Ecto neural progenitor cell (in vitro differentiated cells): ENCODE data around the gene CMKLR1.

Experiments
- DNase-seq: peaks from one replicate; pipeline ENCODE4 v3.0.0-alpha.2; 2018; ENCODE audit warnings: low spot score

Gene CMKLR1

DNA sequence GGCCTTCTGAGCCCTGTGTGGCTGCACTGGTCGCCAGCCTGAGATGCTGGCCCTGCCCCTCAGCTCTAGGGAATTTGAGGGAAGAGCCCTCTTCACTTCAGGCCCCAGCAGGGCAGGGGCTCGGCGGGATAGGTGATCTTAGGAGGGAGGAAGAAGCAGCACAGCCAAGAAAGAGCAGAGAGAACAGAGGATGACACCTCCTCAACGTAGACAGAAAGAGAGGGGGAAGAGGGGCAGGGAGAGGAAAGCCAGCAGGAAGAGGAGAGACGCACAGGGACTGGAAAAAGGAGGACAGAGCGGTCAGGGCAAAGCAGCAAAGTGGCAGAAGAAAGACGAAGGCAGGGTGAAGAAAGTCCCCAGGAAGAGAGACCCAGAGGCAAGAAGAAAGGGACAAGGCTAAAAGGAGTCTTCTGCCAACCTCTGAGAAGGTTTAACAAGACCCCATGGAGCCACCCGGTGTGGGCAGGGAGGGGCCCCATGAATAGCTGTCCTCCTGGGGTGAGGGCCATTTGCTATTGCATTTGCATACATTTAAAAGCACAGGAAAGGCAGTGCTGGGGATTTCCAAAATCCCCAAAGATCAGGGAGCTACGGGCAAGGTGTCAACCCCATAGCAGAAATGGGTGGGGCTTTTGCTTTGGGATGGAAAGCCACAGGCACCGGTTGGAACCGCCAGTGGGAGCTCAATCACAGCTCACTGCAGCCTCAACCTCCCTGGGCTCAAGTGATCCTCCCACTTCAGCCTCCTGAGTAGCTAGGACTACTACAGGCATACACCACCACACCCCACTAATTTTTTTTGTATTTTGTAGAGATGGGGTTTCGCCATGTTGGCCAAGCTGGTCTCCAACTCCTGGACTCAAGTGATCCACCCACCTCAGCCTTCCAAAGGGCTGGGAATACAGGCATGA lies 22.7 kb downstream of the CMKLR1 start:
- DNase-seq: no peak

GRCh38 chr12:108315486-108316105 lies 23.5 kb downstream of the CMKLR1 start:
- DNase-seq: no peak

DNA sequence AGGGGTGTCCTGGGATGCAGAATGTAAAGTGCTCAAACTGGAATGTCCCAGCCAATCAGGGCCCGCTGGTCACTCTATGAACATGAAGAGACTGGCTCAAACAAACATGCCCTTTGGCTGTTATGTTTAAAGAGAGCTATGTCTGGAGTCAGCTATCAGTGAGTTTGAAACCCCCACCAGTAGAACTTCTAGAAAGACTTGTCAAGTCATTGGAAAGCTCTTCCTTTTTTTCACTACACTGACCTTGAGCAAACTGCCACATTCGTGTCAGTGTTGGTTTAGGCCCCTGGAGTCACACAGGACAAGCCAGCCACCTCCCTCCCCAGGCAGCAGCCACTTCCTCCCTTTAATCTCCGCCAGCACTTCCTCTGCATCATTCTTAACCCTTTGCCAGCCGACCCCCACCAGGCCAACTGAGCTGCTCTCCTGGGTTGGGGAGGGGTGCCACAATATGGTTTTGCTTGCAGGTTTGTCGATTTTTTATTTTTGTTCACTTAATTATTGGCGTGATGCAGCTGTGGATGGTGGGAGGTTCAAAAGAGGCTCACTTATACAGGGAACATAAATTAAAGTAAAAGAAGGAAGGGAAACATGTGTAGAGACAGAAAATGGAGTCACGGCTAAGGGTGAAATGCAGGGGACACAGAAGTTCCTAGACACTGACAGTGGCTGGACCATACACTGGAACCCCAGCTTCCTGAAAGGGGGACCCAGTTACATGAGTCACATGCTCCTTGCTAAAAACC lies 25.3 kb downstream of the CMKLR1 start:
- no peak for DNase-seq

DNA sequence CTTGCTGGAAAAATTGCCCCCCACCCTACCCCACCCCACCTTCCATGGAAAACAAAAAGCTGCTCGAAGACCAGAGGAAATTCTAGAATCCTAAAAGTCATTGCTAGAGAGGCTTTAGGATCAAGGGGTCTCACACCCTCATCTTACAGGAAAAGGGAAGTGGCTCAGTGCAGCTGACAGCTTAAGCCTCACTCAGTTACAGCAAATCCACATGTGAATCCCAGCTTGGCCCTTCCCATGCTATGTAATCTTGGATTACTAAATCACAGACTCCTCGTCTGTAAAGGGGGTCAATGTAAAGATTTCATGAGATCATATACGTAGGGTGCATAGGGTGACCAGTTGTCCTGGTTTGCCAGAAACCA lies 25.9 kb downstream of the CMKLR1 start:
- no peak for DNase-seq

DNA sequence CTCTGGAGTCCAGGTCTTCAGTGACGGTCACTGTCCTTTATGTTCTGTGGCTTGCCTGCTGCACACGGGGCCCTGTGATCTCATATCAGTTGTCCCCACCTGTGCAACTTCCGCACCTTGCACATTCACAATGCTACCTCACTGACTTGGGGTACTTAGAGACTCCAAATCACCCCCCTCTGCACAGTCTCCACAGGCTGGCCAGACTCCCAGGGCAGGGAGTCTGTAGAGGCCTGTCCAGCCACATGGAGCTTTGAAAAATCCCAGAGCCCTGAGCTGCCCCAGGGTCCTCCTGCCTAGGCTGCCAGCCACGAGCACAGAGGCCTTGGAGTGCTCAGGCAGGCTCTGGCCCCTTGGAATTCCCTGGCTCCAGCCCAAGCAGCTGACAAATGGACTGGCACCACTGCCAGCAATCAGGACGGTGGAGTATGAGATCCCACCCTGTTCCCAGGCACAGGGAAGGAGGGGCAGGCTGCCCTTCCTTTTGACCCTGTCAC lies 26.4 kb downstream of the CMKLR1 start:
- DNase-seq: no peak

- no peak for DNase-seq
Measured at GRCh38 chr12:108312073-108312659, 26.9 kb downstream of the CMKLR1 start.

DNA sequence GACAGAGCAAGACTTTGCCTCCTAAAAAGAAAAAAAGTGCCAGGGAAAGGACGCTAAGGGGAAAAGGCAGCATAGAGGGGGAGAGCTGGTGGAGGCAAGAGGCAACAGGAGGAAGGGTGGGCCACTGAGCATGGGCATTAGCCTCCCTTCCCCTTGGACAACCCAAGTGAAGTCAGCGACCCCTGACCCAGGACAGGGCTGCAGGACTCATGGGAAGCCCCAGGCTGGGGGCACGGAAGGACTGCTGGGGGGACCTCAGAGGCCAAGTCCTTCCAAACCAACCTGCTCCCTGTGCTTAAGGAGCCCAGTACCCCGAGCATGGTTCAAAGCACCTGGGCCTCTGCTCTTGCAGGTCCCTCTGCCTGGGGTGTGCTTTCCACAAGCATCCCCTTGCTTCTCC lies 27.5 kb downstream of the CMKLR1 start:
- DNase-seq: no peak

DNA sequence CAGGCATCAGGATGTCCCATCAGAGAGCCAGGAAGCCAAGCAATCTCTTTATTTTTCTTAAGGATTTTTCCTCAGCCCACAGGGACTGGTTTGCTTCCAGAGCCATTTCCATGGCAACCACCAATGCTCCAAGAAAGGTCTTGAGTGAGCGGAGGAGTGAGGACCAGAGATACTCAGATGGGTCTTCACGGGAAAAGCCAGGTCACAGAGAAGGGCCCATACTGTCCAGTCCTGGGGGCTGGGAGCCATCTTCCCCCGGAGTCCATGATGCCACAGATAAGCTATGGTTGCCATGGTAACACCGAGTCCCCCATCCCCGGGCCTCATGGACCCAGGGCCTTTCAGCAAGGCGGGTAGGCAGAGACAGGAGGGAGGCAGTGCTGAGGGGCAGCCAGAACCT lies 28.6 kb downstream of the CMKLR1 start:
- DNase-seq: no peak

- DNase-seq: no peak
Measured at GRCh38 chr12:108309674-108310312, 29.3 kb downstream of the CMKLR1 start.

- no peak for DNase-seq
Measured at GRCh38 chr12:108308395-108309085, 30.6 kb downstream of the CMKLR1 start.

GRCh38 chr12:108307006-108307405 lies 32.1 kb downstream of the CMKLR1 start:
- no peak for DNase-seq

- DNase-seq: no peak
Measured at GRCh38 chr12:108306506-108306905, 32.6 kb downstream of the CMKLR1 start.

GRCh38 chr12:108305991-108306501 lies 33.1 kb downstream of the CMKLR1 start:
- no peak for DNase-seq

GRCh38 chr12:108305520-108305919 lies 33.6 kb downstream of the CMKLR1 start:
- no peak for DNase-seq

DNA sequence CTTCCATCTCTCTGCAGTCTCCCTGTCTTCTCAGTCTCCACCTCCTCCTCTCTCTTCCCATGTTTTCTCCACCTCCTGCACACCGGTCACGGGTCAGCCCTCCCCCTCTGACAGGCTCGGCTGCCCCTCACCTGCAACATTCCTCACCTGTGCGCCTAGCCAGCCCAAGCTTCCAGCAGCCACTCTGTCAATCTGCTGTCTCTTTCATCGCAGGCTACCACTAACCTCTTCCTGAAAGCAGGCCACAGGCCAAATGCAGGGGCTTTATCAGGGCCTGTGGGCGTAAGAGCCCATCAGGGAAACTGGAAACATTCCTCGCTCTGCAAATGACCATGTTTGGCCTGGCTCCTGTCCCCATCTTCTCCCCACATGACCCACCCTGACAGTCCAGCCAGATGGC lies 34.5 kb downstream of the CMKLR1 start:
- DNase-seq: no peak

DNA sequence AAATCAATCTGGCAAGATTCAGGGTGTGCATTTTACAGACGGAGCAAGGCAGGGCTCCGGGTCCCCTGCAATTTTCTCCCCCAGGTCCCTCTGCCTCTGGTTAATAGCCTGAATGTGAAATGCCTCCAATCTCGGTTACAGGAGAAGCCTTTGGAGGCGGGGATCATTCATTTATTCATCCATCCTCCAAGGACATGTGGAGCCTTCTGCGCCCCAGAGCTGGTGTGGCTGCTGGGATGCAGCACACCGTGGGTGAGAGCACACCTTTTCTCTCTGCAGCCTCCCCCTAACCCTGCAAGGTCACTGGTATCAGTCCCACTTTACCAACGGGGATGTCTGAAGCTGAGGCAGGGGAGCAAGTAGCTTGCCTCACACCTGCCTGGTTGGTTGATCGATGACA lies 35.4 kb downstream of the CMKLR1 start:
- no peak for DNase-seq

GRCh38 chr12:108302403-108303311 lies 36.5 kb downstream of the CMKLR1 start:
- DNase-seq: no peak

DNA sequence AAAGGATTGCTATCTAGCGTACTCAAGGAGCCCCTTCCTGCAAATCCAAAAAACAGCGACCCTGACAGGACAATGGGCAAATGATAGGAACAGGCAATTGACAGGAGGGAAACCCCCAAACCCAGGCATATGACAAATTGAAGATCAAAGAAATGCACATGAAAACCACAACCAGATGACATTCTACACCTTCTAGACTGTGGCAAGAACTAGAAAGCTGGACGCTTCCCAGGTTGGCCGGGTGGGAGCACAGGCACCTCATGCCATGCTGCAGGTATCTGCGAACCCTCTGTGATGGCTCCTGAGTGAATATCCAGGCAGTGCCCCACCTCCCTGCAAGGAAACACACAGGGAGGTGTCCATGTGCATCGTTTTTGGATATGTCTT lies 37.1 kb downstream of the CMKLR1 start:
- DNase-seq: no peak

GRCh38 chr12:108301346-108301745 lies 37.8 kb downstream of the CMKLR1 start:
- DNase-seq: no peak
